LNCAP (cell line): ENCODE results near the gene SAE1.

ENCODE experiments used
- TF ChIP-seq, protein P1 (sequence below): fragments of 450-650 bp; IDR thresholded peaks from 2 replicates; pipeline ENCODE4 v1.5.1; 2017; ENCODE audit warnings: mild to moderate bottlenecking

Gene SAE1

DNA sequence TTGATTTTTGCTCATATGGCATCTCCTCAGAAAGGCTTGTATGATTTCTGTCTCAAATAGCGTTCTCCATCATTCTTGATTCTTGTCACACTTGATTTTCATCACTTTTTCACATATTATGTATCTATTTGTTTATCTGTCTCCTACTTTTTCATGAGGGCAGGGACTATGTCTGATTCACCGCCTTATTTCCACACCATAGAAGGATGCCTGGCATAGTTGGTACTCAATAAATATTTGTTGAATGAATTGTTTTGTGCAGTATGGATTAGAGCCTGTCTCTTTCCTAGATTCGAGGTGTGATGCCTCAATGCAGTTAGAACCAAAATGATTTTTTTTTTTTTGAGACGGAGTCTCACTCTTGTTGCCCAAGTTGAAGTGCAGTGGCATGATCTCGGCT lies 12.1 kb downstream of the SAE1 start:
- TF ChIP-seq, protein P1, sequence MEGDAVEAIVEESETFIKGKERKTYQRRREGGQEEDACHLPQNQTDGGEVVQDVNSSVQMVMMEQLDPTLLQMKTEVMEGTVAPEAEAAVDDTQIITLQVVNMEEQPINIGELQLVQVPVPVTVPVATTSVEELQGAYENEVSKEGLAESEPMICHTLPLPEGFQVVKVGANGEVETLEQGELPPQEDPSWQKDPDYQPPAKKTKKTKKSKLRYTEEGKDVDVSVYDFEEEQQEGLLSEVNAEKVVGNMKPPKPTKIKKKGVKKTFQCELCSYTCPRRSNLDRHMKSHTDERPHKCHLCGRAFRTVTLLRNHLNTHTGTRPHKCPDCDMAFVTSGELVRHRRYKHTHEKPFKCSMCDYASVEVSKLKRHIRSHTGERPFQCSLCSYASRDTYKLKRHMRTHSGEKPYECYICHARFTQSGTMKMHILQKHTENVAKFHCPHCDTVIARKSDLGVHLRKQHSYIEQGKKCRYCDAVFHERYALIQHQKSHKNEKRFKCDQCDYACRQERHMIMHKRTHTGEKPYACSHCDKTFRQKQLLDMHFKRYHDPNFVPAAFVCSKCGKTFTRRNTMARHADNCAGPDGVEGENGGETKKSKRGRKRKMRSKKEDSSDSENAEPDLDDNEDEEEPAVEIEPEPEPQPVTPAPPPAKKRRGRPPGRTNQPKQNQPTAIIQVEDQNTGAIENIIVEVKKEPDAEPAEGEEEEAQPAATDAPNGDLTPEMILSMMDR, result no peak

DNA sequence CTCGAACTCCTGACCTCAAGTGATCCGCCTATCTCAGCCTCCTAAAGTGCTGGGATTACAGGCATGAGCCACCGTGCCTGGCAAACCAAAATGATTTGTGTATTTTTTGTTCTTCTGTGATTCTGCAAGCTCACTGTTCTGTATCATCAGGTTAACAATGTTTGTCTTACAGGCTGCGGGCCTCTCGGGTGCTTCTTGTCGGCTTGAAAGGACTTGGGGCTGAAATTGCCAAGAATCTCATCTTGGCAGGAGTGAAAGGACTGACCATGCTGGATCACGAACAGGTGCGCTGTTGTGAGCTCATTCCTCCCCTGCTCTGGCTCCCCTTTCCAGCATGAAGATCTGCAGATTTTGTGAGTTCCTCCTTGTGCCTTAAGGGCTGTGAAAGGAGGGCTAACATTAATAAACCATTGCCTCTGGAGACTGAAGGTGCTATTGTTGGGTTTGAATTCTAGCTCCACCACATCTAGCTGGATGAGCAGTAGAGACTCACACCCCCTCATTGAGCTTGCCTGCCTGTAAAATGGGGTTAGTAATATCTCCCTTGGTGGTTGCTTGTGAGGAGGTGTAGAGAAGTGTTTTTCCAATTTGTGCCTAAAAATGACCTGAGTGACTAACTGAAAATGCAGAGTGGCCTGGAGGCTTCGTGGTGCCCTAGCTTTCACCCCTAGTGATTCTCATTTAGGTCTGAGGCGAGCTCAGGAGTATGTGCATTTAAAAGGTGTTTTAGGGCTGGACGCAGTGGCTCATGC lies 12.9 kb downstream of the SAE1 start:
- TF ChIP-seq, protein P1, result no peak

DNA sequence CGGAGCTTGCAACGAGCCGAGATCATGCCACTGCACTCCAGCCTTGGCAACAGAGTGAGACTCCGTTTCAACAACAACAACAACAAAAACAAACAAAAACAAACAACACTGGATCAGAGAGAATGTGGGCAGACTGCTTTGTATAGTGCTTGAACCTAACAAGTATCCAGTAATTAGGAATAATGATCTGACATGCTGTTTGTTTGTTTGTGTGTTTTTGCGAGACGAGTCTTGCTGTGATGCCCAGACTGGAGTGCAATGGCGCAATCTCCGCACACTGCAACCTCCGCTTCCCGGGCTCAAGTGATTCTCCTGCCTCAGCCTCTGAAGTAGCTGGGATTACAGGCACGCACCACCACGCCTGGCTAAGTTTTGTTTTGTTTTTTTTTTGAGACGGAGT lies 14.0 kb downstream of the SAE1 start:
- TF ChIP-seq, protein P1, result no peak

DNA sequence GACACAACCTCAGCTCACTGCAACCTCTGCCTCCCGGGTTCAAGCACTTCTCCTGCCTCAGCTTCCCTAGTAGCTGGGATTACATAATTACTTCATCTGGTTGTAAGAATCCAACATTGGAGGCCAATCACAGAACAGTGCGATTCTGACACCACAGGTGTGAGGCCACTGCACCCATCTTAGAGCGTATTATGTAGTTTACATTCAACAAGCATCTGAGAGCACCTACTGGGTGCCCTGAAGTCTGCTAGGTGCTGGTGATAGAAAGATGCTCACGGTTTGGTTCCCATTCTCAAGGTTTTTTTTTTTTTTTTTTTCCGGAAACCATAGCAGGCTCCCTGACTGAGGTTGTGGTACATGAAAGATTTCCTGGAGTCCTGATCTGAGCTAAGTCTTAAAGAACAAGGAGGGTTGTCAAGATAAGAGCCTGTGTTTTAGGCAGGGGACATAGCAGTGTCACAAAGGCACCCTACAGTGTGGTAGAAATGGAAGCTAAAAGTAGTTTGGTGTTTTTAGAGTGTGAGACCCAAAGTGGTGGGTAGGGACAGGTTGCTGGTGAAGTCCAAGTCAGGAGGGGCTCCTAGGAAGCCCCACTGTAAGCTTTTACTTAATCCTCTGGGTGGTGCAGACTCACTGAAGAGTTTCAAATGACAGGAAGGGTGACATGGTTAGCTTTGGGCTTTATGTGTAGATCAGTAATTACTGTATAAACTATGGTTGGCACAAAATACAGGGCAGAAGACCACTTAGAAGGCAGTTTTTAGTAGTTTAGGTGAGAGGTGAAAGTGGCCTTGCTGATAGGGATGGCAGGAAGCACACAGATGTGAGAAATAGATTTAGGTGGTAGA lies 15.2 kb downstream of the SAE1 start:
- TF ChIP-seq, protein P1, result no peak

DNA sequence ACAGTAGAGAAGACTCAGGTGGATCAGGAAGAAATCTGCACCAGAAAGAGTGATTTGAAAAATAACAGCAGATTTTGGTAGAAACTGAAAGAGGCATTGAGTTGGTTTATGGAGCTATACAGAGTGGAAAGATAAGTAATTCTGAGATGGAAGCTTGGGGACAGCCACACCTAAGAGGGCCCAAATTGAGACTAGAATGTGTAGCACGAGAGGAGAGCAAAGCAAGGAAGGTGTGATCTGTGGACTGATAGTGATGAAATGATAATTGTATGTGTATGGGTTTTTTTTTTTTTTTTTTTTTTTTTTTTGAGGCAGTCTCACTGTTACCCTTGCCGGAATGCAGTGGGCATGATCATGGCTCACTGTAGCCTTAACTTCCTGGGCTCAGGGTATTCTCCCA lies 16.3 kb downstream of the SAE1 start:
- TF ChIP-seq, protein P1, result no peak

DNA sequence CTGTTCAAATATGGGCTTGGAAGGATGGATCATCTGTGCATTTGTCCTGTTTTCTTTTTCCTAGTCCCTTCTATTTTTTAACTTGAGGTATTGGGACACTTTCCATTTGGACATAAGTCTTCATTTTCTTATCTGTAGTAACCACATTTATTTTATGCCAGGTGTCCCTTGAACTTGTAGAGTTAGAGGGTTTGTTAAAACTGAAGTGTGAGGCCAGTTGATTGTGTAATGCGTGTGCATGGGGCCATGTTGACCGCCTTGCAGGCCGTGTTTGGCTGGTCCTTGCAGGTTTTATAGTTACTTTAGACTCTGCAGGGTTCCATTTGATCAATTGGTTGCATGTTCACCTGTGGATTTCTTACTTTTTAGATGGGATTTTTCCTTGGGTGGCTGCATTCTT lies 21.0 kb downstream of the SAE1 start:
- TF ChIP-seq, protein P1, result no peak

DNA sequence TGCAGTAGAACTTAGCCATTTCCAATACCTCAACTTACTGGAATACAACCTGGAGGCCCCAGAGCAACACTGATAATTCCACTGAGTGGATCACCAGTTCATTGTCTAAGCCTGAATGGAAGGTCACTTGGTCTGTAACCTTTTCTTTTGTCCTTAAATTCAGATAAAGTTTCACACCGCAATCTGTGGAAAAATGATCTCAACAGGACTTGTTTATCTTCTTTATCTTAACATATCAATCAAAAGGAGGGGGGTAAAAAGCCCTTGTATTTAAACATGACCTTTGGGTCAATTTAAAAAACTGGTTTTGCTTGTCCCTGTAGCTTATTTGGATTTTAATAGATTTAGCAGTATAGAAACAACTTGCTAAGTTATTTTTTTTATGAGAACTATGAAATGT lies 21.6 kb downstream of the SAE1 start:
- TF ChIP-seq, protein P1, result no peak
